VCaP (cell line): ENCODE measurements around the gene SKI.

Experiments
- H3K27ac ChIP-seq: fragments of 450-650 bp; 2 replicates; pipeline ENCODE4 v1.5.1; 2017
- CTCF ChIP-seq: fragments of 450-650 bp; conservative IDR thresholded peaks from 2 replicates; pipeline ENCODE4 v1.5.1; 2017; ENCODE audit warnings: mild to moderate bottlenecking, moderate library complexity

The SKI gene

GRCh38 chr1:2208309-2209239, 19.5 kb upstream of the SKI start:
- peak; percentile 21; the same call in 1 of the 2 replicates for TF ChIP-seq CTCF

GRCh38 chr1:2209400-2210083, 18.6 kb upstream of the SKI start:
- no peak for TF ChIP-seq CTCF
- no peak overlapping the region for H3K27ac ChIP-seq

More at GRCh38 chr1:2208309-2209239, 19.5 kb upstream of the SKI start:
- H3K27ac ChIP-seq, result peak overlapping the region; percentile 48

- no peak overlapping the region for H3K27ac ChIP-seq
- TF ChIP-seq CTCF, result no peak
These were observed 17.9 kb upstream of the SKI start for GRCh38 chr1:2210084-2210653.

GRCh38 chr1:2210786-2211185, 17.3 kb upstream of the SKI start:
- TF ChIP-seq CTCF, result no peak
- no peak overlapping the region for H3K27ac ChIP-seq

- no peak for TF ChIP-seq CTCF
- H3K27ac ChIP-seq, result peak overlapping the region; percentile 49; the same call in 1 of the 2 replicates
These were observed 15.9 kb upstream of the SKI start for GRCh38 chr1:2212274-2212531.

- peak; percentile 52 for TF ChIP-seq CTCF
- peak overlapping the region; percentile 49 for H3K27ac ChIP-seq
These were observed 15.3 kb upstream of the SKI start for GRCh38 chr1:2212532-2213491.
